ENCODE measurements around the gene BEND4.
"Not testable (repeated sequence)": the region's sequence is repeated elsewhere in the genome, so short reads cannot be mapped to it uniquely, and the experiment has no call there.

Gene BEND4

DNA sequence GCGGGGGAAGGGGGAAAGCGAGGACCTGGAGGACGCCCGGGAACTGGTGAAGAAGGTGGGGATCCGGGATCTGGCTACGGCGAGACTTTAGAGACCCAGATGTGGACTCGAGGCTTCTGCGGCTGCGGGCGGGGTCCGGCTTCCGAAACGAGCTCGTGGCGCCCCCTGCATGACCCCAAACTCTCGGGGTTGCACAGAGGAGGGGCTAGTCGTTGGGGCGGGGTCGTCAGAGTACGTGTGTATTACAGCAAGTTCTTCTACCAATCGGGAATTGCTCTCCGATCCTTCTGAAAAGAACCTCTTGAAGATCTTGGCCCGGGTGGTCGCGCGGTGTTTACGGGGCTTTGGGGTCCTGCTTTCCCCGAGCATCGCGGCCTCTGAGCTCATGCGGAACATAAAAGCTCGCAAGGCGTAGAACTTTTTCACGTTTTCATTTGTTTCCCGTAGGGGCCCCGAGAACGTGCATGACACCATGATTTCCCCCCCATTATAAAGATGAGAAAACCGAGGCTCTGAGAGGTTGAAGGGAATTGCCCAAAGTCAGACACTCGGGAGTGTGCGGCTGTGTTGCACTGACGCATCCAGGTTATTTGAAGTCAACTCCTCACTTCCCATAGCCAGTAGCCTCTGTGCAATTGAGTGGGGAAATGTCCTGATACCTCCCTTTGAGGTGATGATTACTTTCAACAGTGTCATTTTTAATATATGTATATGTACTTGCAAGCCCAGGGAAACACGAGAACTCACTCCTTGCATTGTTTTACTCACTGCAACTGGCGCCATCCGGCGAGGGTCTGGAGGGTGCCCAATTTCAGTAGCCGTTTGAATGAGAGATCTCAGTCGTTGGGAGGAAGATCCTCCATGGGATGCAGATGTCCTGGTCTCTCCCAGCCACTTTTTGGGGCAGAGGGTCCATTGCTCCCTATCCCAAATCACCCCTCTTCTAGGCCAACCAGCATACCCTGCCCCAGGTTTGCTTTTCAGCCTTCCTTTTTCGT, at the start of gene BEND4:
Gene BEND4 (minus strand): TSS at position 149 of the 998 bp plus-strand sequence. CDS start 512 bp downstream, outside the sequence.
- ATAC-seq, result no peak

DNA sequence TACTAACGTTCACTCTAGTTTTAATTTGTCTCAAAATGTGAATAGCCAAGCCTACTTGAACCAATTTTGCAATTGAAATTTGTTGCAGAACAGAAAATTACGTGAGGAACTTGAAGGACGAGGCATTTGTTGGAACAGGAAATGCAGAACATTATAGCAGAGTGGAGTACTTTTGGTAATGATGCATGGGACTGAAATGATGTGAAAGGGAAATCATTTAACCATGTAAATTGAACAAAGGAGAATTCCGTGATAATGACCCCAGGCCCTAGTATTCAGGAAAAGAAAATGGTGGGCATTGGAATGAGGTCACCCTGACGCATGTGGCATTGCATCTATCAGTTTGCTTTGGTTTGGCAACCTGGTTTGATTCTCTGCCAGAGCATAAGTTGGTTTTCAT, 44.9 kb upstream of the BEND4 start:
- no peak for ATAC-seq

DNA sequence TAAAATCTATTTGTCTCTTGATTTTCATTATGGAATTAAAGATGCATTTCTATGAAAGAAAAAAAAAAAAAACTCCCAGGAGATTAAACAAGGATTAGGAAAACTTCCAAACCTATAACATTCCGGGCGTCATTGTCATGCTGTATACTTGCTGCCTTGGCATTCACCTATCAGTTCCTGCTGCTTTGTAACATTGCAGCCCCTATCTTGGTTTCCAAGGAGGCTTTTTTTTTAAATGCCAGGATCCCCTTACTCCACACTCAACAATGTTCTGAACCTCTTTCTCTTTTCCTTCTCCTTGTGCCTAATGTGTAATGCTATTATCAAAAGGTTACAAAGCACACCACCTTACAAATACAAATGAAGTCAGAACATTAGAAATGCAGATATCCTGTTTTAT, 20.5 kb upstream of the BEND4 start:
- no peak for ATAC-seq

DNA sequence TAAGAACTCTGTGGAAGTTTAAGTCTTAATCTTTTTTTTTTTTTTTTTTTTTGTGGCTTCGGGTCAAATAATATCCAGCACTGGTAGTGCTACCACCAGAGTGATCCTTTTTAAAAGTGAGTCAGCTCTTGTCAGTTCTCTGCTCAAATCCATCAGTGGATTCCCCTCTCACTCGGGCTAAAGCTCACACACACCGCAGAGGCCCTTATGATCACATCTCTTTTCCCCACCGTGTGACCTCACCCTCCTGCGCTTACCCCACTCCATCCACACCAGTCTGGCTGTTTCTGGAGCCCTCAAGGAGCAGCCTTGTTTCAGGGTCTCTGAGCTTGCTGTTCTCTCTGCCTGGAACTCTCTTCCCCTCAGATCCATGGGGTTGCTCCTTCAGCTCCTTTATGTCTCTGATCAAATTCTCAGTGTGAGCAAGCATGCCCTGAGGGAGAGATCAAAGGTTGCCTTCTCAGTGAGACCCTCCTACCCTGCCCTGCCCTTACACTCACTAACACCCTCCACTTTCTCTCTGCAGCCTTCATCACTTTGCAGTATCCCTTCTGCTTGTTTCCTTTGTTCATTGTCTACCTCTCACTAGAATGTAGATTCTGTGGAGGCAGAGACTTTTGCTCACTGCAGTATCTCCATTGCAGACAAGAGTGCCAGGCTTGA, 19.8 kb upstream of the BEND4 start:
- no peak for ATAC-seq

DNA sequence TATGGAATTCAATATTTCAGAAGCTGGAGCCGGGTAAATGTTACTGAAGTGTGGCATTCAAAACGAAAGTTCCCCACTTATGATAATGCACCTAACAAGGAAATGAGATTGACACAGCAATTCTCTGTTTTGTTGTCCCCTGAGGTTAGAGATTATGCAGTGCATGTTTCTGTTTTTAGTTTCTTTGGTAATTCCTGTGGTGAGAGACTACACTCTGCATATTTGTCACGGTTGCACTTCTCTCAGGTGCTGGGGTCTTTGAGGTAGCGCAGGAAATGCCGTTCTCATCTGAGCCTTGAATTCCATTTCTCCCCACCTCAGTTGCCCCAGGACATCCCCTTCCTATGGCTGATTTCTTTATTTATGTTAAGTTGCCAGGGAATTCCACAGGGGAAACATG, 15.3 kb upstream of the BEND4 start:
- ATAC-seq, result peak in 1 of 2 donors; percentile 59

DNA sequence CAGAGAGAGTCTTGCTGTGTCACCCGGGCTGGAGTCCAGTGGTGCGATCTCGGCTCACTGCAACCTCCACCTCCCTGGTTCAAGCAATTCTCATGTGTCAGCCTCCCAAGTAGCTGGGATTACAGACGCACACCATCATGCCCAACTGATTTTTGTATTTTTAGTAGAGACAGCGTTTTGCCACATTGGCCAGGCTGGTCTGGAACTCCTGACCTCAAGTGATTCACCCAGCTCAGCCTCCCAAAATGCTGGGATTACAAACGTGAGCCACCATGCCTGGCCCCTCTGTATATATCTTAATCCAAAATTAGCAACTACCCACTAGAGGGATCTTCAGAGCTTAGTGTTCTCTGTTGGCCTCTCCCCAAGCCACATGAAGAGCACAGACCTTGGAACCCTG, 13.7 kb upstream of the BEND4 start:
- not testable (repeated sequence) for ATAC-seq

DNA sequence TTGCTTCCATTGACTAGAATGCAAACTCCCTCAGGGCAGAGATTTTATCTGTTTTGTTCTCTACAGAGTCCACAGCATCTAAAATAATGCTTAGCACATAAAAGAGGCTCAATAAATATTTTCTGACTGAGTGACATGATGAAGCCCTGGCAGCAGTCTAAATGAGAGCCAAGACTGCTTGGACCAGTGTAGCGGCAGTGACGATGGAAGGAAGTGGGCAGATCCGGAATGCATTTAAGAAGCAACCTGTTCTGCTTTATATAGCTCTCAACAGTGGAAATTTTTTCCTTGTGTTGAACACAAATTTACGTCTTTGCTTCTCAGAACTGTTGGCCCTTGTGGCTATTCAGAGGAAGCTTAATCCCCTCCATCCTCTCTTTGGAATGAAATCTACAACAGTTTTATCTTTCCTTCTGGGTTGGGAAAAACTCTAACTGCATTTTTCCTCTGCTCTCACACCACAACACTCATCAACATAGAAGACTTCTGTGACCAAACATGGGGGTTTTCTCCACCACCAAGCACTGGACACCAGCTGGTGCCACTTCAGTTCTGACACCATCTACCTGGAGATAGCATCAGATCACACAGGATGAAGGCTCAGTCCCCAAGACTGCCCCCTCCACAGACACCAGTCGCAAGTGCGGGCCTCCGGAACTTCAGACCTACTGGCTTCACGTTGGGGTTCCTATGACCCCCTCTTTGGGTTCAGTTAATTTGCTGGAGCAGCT, 7.0 kb upstream of the BEND4 start:
- no peak for ATAC-seq

DNA sequence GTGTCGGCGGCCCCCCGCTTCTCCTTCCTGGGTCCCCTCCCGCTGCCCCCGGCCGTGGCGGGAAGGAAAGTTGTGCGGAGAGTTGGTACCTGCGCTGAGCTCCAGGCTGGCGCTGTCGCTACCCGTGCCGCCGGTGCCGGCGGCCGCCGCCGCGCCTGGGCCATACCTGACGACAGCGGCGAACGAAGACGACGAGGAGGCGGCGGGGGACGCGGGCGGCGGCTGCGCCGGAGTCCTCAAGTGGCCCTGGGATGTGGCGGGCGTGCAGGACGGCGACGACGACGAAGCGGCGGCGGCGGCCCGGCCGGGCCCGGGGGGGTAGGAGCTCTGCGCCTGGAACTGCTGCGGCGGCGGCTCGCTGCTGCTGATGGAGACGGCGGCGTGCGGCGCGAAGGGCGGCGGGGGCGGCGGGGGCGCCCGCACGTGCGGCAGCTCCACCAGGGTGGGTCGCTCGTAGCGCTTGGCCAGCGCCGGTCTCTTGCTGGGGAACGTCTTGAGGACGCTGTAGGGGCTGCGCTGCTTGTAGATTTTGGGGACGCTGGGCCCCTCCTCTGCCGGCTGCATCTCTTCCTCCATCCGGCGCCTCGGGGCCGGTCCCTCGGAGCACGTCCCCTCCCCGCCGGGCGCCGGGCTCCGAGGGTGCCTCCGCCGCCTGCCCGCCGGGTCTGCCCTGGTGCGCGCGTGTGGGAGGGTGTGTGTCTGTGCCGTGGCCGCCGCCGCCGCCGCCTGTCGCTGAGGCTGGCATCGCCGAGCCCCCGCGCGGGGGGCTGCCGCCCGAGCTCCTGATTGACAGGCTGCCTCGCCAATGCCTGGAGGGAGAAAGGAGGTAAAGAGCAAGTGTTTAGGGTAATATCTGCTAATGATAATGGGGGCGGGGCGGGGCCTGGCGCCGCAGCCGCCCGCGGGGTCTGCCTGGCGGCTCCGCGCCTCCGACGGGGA, 618 bp downstream of the BEND4 start:
- ATAC-seq, result peak; percentile 40 to 58

DNA sequence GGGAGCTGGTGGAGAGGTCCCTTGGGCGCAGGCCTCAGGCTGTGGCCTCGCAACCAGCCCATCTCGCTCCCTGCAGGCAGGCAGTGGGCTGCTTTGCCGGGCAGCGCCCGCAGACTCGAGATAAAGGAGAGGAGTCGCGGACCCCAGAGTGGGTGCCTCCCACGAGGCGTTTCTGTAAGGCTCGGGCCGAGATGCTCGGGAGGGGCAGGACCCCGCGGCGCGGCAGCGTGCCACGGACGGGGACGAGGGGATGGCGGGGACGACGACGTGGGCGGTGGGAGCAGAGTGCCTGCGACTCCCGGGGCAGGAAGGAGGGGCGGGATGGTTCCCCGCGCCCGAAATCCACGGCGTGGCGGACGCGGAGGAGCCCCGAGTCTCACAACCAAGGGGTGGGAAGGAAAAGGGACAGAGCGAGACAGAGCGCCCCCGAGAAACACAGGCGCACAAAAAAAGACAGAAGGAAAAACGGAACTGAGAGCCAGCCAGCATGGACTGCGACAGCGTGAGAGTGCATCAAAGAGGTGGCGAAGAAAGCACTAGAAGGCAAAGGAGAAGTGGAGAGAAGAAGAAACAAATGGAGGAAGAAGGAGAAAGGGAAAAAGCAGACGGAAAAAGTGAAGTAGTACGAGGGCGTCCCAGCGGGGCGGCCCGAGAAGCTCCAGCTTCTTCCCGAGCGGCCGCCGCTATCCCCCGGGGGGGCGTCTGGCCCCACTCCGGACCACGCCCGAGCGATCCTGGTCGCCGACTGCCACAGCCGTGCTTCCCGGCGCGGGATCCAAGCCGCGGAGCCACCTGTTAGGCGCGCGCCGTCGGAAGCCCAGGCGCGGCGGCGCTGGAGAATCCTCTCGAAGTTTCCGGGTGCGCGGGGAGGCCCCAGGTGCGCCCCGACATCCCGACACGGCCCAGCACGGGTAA, 1.5 kb downstream of the BEND4 start:
- ATAC-seq, result no peak

DNA sequence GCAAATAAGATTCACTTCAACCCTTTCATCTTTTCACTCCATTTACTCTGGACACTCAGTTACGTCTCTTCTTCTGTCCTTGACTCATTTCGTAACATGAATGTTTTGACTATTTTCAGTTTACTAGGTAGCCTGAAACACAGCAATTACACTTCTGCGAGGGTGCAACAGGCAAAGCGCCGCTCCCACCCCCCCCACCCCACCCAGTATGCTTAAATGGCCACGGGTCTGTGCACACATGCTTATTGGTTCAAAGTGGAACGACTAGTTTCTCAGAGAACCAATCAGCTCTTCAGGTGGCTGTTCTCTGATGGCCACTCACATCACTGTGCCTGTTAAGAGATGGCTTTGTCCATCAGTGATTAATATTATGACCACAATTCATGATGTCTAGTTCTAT, 3.5 kb downstream of the BEND4 start:
- no peak for ATAC-seq

DNA sequence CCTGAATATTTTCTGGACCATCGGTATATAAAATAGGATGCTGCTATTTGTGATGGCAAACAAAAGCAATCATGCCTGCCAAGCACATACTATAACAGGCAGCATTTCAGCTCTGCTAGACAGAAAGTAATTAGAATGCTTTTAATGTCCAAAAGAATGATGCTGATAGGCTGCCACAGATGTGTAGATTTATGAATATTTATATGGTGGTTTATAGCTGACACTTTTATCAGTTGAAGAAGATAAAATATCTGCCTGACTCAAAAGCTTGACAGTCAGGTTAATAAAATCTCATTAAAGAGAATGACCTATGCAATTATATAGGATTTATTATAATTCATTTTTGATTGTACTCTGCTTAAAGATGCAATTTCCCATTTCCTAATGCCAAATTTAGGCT, 4.0 kb downstream of the BEND4 start:
- ATAC-seq, result no peak

DNA sequence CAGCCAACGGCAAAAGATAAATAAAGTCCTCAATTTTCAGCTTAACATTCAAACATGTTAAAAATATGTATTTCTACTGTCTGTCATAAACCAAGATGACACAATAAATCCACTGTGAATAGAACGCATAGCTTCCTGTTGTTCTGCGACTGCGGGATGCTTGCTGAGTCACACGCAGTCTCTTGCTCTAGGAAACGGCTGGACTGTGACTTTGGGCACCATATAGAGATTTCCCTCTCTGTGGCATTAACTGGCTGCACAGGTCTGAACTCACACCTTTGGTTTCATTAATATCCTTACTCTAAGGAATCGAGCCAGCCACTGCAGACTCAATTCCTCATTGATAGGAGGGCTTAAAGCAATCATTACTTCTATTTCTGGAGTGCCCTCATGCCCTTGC, 8.4 kb downstream of the BEND4 start:
- no peak for ATAC-seq

DNA sequence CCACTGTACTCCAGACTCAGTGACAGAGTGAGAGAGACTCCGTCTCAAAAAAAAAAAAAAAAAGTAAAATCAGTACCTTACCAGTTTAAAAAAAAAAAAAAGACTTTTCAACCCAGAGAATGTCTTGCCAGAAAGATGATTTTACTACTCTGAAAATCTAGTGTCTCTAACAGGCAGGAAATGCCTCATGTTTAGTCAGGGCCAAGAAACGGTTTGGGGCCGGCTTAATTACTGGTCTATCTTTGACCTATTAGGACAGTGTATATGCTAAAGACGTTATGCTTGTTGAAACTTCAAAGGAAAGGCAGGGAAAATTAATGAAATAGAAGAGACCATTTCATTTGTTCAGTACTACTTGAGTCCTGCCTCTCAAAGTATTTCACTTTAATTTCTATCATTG, 9.9 kb downstream of the BEND4 start:
- no peak for ATAC-seq

DNA sequence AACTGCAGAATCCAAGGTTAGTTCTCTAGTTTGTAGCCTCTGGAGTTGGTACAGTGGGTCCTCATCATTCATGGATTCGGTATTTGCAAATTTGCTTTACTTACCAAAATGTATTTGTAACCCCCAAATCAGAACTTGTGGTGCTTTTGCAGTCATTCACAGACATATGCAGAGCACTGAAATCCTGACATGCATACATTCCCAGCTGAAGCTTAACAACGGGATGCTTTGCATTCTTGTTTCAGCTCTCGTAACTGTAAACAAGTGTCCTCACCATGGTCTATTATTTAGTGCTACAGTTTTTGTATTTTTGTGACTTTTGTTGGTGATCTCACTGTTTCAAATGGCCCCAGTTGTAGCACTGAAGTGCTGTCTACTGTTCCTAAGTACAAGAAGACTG, 16.1 kb downstream of the BEND4 start:
- ATAC-seq, result no peak

DNA sequence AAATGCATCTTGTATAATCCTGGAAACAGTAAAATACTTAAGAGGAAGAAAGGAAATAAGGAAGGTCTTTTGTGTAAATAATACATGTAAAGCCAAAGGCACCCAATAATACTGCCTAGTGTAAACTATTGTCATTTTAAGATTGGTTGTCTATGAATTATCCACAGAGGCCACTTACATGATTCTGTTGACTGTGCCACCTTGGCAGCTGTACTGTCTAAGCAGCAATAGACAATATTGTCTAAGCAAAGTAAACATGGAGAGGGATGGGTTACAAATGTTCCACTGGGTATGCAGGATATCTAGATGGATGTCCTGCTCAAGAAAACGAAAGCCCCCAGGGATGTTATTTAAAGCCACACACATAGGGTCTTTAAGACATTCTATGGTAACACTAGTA, 19.4 kb downstream of the BEND4 start:
- no peak for ATAC-seq

DNA sequence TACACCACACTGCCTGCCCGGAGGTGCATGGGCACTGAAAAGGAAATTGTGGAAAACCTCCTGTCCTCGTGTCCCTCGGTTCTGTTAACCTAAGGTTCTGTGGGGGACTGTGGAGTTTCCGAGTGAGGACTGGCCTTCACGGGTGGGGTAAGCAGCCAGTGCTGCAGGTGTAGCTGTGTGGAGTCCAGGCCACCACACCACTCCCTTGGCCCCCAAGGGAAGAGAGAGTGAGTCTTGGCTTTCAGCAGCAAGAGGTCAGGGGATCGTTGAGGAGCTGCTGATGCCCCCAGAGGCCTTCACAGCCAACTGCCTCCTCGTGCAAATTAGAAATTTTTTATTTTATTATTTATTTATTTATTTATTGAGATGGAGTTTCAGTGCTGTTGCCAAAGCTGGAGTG, 20.4 kb downstream of the BEND4 start:
- no peak for ATAC-seq

DNA sequence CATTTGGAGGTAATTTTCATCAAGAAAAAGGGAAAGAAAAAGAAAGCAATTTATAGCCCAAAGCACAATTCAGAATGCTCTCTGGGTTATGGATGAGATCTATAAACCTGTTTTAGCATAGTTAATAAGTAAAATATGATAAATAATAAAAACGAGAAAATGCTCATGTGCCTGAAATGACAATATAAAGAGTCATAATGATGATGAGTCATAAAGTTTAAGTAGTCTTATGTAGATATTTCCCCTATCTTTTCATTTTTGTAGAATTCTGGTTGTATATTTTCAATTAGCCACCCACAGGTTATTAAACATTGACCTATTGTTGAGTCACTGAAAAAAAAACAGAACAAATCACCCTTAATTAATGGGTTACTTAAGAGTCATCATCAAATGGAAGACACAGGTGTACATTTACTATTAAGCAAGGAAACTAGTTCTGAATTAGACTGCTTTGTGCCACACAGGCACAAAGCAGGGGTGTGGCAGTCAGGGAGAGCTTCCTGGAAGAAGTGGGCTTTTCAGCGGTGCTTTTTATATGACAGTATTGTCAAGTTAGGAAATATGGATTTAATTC, 29.3 kb downstream of the BEND4 start:
- ATAC-seq, result no peak

DNA sequence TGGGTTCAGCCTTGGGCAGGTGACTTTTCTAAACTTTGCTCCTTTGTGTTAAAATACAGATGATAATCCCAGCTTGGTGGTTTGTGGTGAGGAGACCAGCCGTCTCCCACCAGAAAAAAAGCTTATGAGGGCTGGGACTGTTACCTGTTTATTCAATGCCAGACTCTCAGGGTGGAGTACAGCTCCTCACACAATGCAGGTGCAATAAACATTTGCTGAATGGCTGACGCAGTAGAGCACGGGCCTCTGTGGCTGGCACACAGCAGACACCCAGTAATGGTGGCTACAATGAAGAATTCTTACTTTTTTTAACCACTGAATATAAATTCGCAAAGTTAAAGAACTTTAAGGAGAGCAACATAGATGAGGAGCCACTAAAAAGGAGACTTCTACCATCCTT, 30.2 kb downstream of the BEND4 start:
- no peak for ATAC-seq

DNA sequence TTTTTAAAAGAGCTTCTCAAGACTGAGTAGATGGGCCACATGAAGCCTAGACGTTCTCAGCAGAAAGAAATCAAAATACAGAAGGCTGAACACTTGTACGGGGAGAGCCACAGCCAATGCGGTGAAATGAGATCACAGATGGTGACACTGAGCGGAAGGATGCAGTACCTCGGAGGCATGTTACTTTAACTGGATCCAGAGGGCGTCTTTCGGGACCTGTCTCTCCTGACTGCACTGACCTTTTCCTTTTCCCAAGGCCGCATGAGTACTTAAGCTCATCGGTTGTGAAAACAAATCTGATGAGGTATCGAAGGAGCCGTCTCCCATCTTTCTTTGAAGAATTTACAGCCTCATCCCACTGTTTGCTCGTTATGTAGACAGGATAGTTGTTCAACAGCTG, 32.6 kb downstream of the BEND4 start:
- no peak for ATAC-seq

DNA sequence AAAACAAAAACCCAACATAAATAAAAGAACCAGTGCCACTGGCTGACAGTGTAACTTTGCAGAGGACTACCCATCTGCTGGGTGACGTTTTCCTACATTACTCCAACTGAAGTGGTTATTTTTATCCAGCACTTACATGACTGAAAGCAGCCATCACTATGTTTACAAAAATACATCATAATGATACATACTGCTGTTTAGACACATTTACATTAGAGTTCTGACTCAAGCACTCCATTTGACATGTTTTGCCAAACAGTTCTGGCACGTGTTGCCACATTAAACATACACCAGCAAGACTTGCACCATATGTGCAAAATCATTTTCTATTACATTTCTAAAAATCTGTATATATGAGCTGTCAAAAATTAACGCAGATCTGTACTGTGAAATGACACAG, 39.6 kb downstream of the BEND4 start:
- no peak for ATAC-seq

DNA sequence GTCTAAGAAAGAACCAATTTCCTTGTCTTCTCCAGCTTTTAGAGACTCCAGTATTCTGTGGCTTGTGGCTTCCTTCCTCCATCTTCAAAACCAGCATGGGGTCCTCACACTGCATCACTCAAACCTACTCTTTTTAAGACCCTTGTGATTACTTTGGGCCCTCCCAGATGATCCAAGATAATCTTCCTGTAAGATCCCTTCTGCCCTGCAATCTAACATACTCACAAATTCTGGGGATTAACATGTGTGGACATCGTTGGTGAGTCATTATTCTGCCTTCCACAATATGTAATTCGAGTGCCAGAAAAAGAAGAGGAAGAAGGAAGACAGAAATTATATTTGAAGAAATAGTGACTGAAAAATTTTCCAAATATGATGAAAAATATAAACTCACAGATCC, 47.9 kb downstream of the BEND4 start:
- ATAC-seq, result no peak
